Measurements from ENCODE around the gene GALNT17.

GALNT17 gene

DNA sequence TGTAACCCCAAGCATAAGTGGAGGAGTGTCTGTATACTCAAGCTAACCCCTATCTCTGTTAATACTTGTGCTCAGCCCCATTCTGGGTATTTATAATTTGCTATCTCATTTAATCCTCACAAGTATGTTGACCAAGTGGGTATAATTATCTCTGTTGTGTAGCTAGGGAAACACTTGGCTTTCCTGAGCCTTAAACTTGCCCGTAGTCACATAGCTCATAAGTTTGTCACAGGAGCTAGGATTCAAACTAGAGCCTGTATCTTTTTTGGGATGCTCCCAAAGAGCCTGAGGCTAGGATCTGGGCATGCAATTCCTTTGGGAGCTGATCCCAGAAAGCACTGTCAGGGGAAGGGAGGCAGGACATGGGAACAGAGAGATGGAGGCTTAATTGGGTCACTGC is 377.4 kb downstream of the GALNT17 start:
- peak; percentile 45 for DNase-seq

DNA sequence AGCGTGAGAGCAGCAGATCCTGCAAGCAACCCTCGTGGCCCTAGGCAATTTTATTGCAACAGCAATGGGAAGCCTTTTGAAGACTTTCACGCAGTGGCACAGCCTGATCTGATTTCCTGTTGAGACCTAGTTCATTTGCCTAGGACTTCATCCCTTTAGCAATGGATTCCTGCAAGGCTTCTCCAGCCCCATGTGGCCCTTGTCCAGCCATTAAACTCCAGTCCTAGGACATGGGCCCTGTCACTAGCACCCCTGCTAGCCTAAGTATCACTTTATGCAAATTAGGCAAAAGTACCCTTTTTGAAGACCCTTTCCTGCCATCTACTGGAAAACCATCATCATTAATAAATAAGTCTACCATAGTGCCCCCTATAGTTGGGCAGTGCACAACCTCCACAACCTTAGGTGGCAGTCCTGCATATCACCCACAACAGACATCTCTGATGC is 379.4 kb downstream of the GALNT17 start:
- peak; percentile 50 for DNase-seq

DNA sequence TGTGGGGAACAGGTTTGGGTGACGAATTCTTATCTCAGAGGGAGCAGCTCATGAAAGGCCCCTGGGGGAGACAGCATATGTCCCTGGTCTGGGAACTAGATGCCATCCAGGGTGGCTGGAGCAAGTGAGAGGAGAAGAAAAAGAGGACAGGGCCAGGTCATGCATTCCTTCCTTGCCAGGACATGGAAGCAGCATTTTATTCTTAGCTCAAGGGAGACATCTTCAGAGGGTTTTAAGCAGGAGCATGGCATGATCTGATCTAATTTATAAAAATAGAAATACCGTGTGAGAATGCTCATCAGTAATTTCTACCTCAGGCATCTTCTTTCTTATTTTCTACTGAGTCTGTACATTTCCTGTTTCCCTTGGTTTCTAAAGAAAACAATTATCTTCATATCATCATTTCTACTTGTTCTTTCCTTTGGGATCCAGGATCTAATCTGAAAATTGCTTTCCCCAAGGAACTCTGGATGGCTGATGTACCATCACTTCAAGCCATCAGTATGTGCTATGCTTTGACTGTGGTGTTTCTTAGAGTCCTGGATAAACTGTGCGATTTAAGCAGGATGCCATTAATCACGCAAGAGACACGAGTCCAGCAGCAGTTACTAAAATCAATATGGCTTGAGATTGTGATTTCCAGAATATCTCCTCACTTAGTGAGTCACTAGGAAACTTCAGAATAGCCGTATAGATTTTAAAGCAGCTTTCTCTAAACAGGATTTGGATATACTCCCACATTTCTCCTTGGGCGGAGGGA is 386.2 kb downstream of the GALNT17 start:
- peak; percentile 45 for DNase-seq

DNA sequence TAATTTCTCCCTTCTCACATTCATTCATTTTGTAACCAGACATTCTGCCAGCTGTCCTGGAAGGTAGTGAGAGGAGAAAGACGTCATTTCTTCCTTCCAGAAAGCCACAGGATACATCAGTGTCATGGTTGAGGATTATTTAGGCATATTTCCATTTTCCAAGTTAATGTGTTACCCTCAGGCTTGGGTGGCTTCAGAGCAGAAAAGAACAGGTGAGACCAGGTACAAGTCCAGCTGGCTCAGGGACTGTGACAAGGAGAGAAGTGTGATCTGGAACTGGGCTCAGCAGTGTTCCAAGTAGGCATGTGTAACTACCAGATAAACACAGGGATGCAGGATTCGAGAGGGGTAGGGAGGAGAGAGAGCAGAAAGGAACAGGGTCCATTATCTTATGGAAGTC is 386.9 kb downstream of the GALNT17 start:
- no peak for DNase-seq

DNA sequence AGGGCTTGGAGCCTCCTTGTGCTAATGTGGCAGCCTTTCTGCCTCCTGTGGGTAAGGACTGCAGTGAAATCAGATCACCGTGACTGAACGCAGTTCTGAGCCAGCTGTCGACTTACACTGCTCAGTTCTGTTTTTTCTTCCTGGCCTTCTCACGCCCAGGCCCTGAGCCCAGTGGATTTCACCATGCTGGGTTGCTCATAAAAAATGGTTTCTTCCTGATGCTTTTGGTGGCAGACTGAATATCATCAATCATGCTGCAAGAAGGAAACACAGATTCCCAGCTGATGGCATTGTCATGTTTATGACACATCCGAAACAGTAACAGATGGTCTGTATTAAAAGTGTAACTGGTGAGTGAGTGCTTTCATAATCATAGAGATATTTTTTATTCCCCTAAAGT is 389.6 kb downstream of the GALNT17 start:
- peak; percentile 96 for DNase-seq

DNA sequence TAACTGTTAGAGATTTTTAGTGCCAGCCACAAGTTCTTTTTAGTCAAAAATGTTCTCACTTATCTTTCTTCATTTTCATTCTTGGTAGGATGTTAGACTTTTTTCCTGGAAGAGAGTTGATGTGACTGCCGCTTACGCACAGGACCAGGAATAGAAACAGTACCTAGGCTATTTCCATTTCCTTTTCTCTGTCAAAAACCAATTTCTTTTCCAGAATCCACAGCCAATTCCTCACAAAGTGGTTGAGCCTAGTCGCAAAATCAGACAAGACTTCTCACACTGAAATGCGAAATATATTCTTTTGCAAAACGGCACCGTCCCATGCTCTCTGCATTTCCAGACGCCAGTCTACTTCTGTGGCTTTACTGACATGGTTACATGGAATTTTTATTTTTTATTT is 394.2 kb downstream of the GALNT17 start:
- no peak for DNase-seq

DNA sequence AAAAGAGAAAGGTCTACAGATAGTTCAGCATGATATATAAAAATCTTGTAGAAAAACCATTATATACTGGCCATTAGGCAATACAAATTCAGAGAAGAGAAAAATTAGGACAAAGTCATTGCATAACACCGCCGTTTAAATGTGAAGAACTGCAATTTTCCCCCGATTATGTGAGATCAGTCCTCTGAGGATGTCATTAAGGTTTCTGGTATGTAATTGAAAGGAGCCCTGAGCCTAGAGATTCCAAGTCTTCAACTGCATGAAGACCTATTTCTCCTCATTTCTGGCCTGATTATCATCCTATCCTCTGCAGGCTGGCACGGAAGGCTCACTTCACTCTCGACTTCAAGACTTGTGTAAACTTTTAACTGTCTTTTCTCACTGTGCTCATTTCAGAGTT is 395.3 kb downstream of the GALNT17 start:
- DNase-seq = no peak

DNA sequence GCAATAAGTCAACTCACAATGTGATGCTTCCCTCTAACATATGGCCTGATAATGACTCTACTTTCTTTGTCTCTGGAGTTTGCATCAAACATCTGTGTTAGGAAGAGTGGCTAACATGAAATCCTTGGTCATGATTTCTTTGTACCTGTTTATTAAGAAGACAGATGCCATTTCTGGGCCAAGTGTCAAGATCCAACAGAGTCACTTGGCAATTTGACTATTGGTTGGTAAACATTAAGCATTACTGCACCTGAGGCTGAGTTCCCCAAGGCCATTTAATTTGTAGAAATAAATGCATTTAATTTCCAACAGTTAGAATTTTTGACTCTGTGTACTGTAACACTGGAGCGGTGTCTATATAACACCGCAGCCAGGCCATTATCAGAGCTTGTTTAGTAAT is 403.7 kb downstream of the GALNT17 start:
- no peak for DNase-seq

DNA sequence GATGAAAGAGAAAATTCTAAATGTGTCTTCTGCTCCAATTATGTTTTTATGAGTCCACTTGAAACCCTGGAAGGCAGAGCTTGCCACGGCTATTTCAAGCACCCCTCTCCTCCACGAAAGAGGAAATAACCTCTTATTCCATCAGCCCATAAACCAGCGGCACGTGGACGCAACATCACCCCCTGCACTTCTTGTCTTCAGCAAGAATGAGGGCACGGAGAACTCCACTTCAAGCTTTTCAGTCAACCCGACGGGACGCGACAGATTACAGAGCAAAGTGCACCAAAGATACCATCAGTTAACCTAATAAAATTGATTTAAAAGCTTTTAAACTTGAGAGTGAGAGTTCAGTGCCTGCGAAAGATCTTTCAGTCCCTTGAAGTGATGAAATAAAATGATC is 406.3 kb downstream of the GALNT17 start:
- DNase-seq = no peak

DNA sequence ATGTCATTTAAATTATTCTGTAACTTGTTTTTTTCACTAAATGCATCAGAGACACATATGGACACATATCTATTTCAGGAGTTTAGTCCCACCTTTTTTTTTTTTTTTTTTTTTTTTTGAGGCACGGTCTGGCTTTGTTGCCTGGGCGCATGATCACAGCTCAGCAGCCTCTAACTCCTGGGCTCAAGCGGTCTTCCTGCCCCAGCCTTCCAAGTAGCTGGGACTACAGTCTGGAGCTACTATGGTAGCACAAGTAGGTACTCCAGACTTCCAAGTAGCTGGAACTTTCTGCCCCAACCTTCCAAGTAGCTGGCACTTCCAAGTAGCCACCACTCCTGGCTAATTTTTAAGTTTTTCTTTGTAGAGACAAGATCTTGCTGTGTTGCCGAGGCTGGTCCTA is 407.7 kb downstream of the GALNT17 start:
- DNase-seq = no peak

DNA sequence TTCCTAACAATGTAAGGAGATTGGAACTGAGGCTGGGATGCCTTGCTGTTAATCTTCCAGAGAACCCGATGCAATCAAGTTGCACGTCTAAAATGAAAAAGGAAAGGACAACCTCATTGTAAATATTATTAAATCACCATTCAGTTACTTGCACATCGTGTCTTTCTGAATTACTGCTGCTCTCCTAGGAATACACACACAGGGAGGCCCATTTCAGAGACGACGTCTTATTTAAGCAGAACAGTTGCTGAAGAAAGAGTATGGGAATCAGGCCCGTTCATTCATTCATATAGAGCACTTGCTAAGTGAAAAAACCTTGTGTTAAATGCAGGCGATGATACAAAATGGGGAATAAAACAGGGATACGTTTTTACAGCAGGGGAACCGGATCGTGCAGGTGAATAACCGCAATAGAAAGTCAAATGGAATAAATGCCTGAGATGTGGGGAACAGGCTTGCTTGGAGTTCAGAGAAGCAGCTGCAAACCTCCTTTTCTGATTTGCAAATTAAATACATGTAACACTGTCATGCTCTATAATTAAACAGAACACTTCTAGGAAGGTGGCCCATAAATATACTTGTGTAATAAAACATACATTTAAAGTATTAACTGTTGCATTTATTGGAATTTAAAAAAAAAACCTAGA is 409.9 kb downstream of the GALNT17 start:
- no peak for DNase-seq

DNA sequence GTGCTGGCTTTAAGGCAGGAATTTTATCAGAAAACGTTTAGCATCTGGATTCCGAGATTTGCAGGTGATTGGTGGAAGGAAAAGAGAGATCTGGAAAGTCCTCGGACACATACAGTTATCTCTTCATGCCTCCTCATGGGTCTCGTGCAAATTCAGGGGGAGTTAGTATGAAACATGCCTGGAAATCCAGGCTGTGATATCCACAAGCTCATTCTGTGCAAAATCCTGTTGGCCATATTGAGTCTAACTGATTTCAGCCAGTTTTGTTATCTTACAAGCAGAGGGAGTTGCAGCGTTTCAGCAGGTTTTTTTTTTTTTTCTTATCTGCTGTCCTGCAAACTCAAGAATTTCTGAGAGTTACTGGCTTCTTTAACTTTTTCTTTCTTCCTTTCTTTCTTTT is 411.5 kb downstream of the GALNT17 start:
- no peak for DNase-seq

DNA sequence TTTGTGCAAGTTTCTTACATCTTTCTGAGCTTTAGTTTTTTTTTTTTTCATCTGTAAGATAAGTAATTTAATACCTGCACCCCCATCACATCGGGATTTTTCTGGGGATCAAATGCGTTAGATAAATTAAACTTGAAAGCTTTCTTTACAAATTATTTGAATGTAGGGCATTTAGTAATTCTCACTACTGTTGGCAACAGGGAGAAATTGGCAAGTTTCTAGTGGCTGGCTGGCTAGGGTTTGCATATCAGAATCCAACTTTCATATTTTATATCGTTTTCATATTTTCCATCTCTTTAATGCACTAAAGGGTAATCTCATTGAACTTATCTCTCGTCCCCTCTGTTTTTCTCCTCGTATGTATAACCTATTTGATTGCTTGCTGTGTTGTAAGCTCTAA is 412.9 kb downstream of the GALNT17 start:
- no peak for DNase-seq

DNA sequence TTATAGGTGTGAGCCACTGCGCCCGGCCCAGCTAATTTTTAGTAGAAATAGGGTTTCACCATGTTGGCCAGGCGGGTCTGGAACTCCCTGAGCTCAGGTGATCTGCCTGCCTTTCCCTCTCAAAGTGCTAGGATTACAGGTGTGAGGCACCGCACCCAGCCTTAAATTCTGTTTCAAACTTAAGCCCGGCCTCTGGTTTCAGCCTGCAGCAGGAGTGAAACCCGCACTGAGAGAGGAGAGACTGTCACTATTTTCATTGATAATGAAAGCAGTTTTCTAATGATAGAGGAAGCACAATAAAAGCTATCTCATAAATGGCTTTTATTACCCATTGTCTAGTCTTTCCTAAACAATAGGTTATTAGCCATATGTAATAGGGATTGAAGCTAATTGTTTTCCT is 415.5 kb downstream of the GALNT17 start:
- no peak for DNase-seq

DNA sequence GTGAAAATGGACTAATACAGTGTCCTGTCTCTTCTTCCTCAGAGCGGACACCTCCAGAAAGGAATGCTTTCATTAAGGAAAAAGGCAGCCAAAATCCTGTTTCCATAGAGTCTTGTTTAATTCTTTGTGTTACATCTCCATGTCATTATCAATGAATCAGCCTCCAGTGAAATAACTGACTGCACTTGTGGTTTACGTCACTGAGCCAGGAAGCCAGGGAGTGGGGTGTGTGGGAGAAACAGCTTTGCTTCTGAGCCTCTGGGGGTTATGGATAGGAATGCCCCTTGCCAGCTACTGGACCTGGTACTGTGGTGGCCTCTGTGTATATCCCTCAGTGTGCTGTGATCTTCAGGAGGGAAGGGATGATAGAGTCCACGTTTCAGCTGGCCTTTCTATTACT is 416.8 kb downstream of the GALNT17 start:
- DNase-seq = peak; percentile 77

DNA sequence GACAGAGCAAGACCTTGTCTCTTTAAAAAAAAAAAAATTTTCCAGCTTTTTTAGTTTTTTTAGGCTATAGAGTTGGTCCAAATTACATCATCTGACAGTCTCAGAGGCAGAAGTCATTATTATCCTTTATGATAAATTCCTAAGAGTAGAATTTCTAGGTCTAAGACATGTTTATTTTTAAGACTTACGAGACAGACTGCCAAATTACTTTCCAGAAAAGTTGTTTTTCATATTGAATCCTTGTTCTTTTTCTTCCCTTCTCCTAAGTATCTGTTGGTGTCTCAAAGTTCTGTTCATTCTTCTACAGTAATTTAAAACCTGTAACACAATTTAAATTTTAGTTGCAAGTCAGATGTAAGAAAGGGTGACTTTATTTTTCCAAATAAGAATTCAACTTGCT is 421.4 kb downstream of the GALNT17 start:
- DNase-seq = peak; percentile 71

DNA sequence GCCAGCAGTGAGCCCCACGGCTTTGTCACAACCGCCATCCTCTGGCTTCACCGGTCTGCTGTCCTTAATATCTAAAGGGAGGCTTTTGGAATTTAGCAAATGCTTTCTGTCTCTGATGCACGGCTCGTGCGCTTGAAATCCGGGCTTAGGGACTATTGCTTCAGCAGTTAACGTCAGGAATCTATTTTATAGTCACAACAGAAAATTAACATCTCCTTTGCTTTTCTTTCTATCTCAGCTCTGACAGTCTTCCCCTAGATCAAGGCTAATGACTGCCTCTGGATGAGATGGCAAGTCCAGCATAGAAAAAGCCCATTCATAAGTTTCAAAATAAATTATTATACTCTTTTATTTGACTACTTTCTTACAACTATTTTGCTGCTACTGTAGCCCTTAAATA is 423.8 kb downstream of the GALNT17 start:
- DNase-seq = no peak

DNA sequence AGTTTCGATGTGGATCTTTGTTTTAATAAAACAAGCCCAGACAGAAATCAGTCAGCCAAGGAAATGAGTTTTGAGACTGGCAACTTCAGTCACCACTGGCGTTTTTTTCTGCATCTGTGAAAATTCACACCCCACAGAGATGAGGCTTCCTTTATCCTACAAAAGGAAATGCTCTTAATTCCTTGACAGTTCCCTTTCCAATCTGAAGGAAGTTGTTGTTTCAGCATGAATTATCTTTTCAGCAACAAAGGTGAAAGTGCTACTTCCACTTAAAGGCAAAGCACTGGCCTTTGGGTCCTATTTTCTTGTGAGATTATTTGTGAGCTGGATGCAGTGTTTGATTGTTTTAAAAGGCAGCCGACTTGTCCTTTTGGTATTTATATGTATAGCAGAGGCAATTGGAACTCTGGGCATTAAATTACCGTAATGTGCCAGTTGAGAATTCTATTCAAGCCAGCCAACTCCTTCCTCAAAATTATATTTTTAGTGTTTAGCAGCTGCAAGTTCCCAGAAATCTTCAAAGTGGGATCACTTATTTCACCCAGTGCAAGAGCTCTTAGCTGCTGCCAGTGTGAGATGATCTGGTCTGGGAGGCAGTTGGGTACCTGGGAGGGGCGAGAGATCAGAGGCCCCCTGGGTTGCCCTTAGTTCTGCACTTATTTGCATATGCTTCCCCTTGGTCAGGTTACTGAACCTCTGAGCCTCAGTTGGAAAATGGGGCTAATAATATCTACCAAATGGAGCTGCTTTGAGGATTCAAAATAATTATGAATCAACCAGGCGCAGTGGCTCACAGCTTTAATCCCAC is 427.1 kb downstream of the GALNT17 start:
- DNase-seq = peak; percentile 49

DNA sequence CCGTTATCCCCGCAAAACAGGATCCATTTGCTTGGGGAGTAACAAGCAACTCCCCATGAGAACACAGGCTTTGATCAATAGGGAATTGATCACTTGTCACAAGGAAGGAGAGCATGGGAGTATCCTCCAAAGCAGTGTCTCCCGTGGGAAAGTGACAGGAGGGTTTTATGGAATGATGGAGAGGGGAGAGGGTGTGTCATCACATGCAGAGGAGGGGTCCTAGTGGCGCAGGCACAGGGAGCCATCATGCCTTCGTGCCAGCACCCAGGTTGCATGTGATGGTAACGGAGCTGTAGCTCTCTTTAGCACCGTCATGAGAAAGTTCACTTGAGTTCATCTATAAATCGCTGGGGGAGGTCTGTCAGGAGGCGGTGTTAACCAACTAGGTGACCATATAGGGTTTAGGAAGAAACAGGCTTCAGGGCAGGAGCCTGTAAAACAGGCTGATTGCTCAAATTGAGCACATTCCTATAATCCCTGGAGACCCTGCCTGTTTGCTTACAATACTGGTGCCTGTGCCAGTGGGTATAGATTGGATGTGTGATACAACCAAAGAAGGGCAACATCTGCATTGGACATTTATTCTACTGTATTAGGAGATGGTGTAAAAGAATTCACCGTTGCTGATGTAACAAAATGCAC is 428.5 kb downstream of the GALNT17 start:
- peak; percentile 83 for DNase-seq

DNA sequence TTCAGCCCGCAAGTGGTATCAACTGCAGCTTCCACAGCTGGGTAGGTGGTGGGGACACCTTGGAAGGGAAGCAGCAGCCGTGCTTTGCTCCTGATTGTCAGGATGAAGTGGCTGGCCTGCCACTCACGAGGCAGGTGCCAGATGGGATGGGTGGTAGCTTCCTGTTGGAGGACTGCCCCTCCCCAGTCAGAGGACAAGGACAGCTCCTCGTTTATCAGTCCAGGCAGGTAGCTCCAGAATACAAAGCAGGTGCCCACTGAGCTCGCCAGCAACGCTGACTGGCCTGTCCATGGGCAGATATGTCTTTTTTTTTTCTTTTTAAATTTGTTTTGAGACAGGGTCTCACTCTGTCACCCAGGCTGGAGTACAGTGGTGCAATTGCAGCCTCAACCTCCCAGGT is 431.3 kb downstream of the GALNT17 start:
- no peak for DNase-seq

DNA sequence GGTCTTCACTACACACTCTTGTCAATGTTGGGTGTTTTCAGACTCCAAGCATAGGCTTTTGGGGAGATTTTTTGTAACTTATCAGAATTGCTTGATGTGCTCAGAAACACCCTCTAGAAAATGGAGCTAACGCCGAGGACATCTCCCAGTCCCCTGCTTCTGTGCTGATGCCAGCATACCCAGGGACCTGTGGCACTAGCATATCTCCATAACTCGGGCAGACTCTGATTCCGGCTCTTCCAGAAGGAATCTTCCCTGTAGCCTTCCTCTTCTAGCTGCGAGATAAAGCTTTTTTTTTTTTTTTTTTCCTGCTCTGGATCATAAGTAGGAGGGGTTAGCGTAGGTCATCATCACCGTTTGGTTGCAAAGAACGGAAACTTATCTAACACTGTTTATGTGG is 434.4 kb downstream of the GALNT17 start:
- DNase-seq = no peak

DNA sequence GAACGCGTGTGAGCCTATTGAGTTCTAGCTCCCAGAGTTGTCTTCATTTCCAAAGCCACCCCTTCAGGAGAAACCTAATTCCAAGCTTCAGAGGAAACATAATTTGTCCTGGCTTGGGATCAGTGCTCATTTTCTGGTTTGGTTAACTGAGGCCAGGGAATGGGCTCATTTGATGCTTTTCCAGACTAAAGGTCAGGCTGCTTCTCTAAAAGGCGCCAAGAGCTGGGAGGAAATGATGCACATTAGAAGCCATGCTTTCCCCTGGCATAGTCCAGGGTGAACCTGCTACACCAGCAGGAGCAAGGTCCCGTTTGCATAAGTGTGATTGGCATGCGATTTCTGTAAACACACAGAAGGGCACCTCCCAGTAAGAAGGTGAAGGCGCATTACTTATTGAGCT is 435.0 kb downstream of the GALNT17 start:
- no peak for DNase-seq

All from fibroblast of skin of scalp (primary cell).